Astrocyte of the spinal cord (primary cell): ENCODE results near the gene LYSMD2.

Source experiments
- DNase-seq: peaks from one replicate; pipeline ENCODE4 v3.0.0; 2011; ENCODE audit warnings: low read depth, low spot score
- H3K4me3 ChIP-seq: 2 replicates; pipeline ENCODE4 v1.5.1; 2011; ENCODE audit warnings: low read depth, mild to moderate bottlenecking, low read length, moderate library complexity
- CTCF ChIP-seq: IDR thresholded peaks from 2 replicates; pipeline ENCODE4 v1.5.1; 2012; ENCODE audit warnings: low read depth, mild to moderate bottlenecking, low read length, inconsistent platforms
- in situ Hi-C: cut with HindIII; loops from 2 replicates; pipeline ENCODE4 v1.10.0; 2017; ENCODE audit warnings: low sequenced_read_pairs

LYSMD2 gene

DNA sequence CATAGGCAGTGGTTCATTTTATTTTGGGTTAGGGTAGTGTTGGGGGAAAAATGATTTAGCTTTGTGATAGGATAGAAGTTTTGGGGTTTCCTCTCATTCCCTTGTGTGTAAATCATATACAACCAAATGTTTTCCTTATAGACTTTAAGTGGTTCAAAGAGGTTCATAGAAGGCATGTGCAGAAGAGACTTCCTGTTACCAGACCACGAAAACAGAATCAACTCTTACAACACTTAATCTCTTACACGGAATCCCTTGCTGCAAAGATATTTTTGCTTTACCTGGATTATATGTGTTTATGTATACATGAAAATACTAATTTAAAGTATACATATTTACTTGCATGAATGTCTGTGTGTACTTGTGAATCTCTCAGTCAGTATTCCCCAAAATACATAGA lies 16.8 kb upstream of the LYSMD2 start:
- TF ChIP-seq CTCF = no peak
- DNase-seq = no peak
- in situ Hi-C loops = no loop called here
- H3K4me3 ChIP-seq = no peak overlapping the region

GRCh38 chr15:51752888-51753287 lies 15.4 kb upstream of the LYSMD2 start:
- in situ Hi-C loops = no loop called here
- TF ChIP-seq CTCF = no peak
- H3K4me3 ChIP-seq = no peak overlapping the region
- DNase-seq = no peak

GRCh38 chr15:51751697-51752683 lies 14.5 kb upstream of the LYSMD2 start:
- DNase-seq = peak; percentile 31
- no peak for TF ChIP-seq CTCF
- H3K4me3 ChIP-seq = peak overlapping the region; percentile 57
- in situ Hi-C loops = no loop called here

DNA sequence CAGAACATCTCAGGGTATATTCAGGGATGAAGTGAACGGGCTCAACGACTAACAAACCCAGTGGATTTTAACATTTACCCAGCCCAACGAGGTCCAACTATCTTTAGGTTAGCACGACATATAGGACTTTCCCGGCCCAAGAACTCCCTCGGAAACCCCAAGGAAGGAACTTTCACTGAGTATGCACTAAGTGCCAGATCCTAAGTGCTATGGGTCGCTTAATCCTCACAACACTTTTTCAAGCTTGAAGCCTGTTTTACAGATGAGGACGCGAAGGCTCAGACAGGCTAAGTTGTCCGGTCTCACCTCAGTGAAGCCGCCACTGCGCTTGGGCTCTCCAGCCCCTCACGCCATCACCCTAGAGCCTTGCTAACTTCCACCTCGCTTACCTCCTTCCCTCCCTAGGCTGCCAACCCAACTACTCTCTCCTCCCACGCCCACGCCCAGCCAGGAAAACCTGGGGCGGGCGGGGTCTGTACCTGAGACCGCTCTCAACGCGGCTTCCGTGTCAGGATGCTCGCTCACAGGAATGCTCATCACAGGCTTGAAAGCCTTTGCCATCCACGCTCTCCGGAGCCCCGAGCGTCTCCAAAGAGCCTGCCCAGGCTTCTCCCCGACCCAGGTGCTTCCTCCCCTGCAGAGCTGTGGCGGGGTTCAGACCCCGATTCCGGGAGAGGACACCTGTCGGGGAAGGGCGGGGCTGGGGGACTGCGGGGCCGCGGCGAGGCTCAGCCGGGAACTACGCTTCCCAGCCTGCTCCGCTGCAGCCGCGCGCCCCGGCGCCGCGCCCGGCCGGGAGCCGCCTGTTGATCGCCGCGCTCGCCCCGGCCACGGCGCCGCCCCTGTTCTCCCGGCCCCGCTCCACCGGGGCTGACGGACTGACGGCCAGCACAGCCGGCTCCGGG lies 13.6 kb upstream of the LYSMD2 start, which contains the start of gene TMOD2:
TMOD2 (plus strand) TSS at position 806 of the 905 bp plus-strand sequence. CDS start 14,845 bp downstream, outside the sequence.
- peak within 1 kb of the TSS; percentile 57 for H3K4me3 ChIP-seq
- peak; percentile 24 for DNase-seq
- in situ Hi-C loops = no loop called here
- TF ChIP-seq CTCF = no peak

- no peak for DNase-seq
- no peak overlapping the region for H3K4me3 ChIP-seq
- in situ Hi-C loops = no loop called here
- TF ChIP-seq CTCF = no peak
Observed at GRCh38 chr15:51750186-51750585, 12.7 kb upstream of the LYSMD2 start.

DNA sequence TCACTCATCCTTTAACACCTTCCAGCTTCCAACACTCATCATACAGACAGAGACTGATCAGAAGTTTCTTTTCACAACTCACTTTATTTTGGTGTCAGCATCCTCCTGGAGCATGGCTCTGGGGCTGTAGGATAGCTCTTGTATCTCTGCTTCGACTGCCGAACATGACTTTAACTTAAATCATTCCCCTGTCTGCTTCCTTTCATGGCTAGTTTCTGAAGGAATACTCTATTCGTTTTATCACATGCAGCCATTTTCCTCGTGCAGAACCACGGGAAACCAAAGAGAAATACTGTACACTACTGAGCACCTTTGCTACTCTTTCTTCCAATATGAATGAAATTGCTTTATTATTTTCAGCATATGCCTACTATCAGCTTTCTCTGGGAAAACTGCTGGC lies 11.9 kb upstream of the LYSMD2 start:
- DNase-seq = no peak
- in situ Hi-C loops = no loop called here
- TF ChIP-seq CTCF = no peak
- no peak overlapping the region for H3K4me3 ChIP-seq
